ENCODE measurements around the gene FAM210A. TPM values are rescaled to one million over a fixed set of nuclear protein-coding genes. Genes with fewer than 3 reads are reported as not detected.
A peak's percentile ranks its signal among the peaks of the same experiment; 100 is the strongest.

FAM210A gene
- total RNA-seq, 2 experiments from 2014 or later = 25.1 to 30.2 TPM

GRCh38 chr18:13624563-13625237, 101.7 kb downstream of the FAM210A start:
- Mint-ChIP-seq H3K36me3 (ENCODE audit: low read depth) (peaks cover 20% of the 10 kb centered on the region), H3K9me3 (ENCODE audit: insufficient read depth) (no peaks in the 10 kb centered on the region), H3K4me3 (no peak overlapping the region), H3K27me3 (ENCODE audit: low read depth) (no peaks in the 10 kb centered on the region), H3K4me1 (ENCODE audit: low read depth) (peaks cover 45% of the 10 kb centered on the region), H3K27ac (peak overlapping the region; percentile 0)
- no peak for DNase-seq
- ChIA-PET POLR2A (no interaction called here), CTCF (interaction anchor here (1.0 kb wide), 1 partner anchor 8 kb away, joined by 3 read pairs; no protein-coding TSS in a partner anchor)
- ATAC-seq = no peak

- H3K9me3 Mint-ChIP-seq (ENCODE audit: insufficient read depth) = no peaks in the 10 kb centered on the region
- ATAC-seq (no peak), DNase-seq (no peak)
- ChIA-PET POLR2A (no interaction called here), CTCF (interaction anchor here (1.0 kb wide), 1 partner anchor 9 kb away, joined by 3 read pairs; no protein-coding TSS in a partner anchor)
- H3K4me1 Mint-ChIP-seq (ENCODE audit: low read depth) = peaks cover 39% of the 10 kb centered on the region
- H3K4me3 Mint-ChIP-seq = no peak overlapping the region
- no peak overlapping the region for H3K27ac Mint-ChIP-seq
- H3K36me3 Mint-ChIP-seq (ENCODE audit: low read depth) = peaks cover 18% of the 10 kb centered on the region
- no peaks in the 10 kb centered on the region for H3K27me3 Mint-ChIP-seq (ENCODE audit: low read depth)
These were observed 102.5 kb downstream of the FAM210A start for GRCh38 chr18:13623871-13624270.

DNA sequence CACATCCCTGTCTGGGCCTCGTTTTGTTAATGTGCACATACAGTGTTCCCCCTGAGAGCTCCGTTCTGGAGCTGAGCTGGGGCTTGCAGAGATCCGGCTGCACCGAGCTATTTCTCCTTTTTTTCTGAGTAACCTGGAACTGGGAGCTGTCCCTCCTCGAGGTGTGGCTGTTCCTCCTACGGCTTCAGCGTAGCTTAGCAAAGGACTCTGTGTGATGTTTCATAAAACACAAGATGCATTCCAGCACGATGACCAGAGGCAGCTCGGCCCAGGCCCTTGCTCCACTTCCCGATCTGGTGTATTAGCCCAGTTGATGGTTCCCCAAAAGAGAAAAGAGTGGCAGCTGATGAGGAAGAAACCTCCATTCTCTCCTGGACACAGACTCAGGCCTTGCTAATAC, 103.0 kb downstream of the FAM210A start:
- Mint-ChIP-seq H3K4me1 (ENCODE audit: low read depth) (peaks cover 39% of the 10 kb centered on the region), H3K27me3 (ENCODE audit: low read depth) (no peaks in the 10 kb centered on the region), H3K36me3 (ENCODE audit: low read depth) (peaks cover 18% of the 10 kb centered on the region), H3K9me3 (ENCODE audit: insufficient read depth) (no peaks in the 10 kb centered on the region), H3K4me3 (no peak overlapping the region), H3K27ac (peak overlapping the region; percentile 17)
- CTCF ChIA-PET = interaction anchor here (0.6 kb wide), 1 partner anchor 11 kb away, joined by 3 read pairs; no protein-coding TSS in a partner anchor
- ATAC-seq (no peak), DNase-seq (no peak)
- POLR2A ChIA-PET = no interaction called here

DNA sequence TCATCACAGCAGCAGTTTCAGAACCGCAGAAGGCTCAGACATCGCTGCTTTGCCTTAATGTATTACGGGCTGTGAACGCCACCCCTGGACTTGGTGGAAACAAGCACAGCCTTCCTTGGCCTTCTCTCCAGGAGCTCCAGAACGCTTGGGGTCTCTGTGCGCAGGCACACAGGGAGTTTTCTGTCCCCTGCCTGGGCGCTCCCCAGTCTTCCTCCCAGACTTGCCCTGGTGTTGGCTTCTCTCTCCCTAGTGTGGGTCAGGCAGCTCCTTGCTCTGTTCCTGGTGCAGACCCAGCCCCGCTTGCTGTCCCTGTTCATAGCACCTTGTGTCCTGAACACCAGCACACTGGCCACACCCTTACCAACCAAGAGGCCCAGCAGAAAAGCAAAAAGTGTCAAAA, 103.6 kb downstream of the FAM210A start:
- no peak overlapping the region for H3K27ac Mint-ChIP-seq
- CTCF ChIA-PET = interaction anchor here (0.6 kb wide), 1 partner anchor 10 kb away, joined by 3 read pairs; no protein-coding TSS in a partner anchor
- peaks cover 19% of the 10 kb centered on the region for H3K36me3 Mint-ChIP-seq (ENCODE audit: low read depth)
- peaks cover 38% of the 10 kb centered on the region for H3K4me1 Mint-ChIP-seq (ENCODE audit: low read depth)
- DNase-seq = no peak
- no peak overlapping the region for H3K4me3 Mint-ChIP-seq
- POLR2A ChIA-PET = no interaction called here
- H3K9me3 Mint-ChIP-seq (ENCODE audit: insufficient read depth) = no peaks in the 10 kb centered on the region
- H3K27me3 Mint-ChIP-seq (ENCODE audit: low read depth) = no peaks in the 10 kb centered on the region
- no peak for ATAC-seq

- ATAC-seq = no peak
- H3K27me3 Mint-ChIP-seq (ENCODE audit: low read depth) = no peaks in the 10 kb centered on the region
- ChIA-PET POLR2A (no interaction called here), CTCF (no interaction called here)
- peaks cover 23% of the 10 kb centered on the region for H3K36me3 Mint-ChIP-seq (ENCODE audit: low read depth)
- no peak overlapping the region for H3K4me3 Mint-ChIP-seq
- no peak for DNase-seq
- no peaks in the 10 kb centered on the region for H3K9me3 Mint-ChIP-seq (ENCODE audit: insufficient read depth)
- H3K27ac Mint-ChIP-seq = no peak overlapping the region
- peaks cover 38% of the 10 kb centered on the region for H3K4me1 Mint-ChIP-seq (ENCODE audit: low read depth)
These were observed 104.3 kb downstream of the FAM210A start for GRCh38 chr18:13621886-13622619.

- DNase-seq = no peak
- POLR2A ChIA-PET = no interaction called here
- CTCF ChIA-PET = no interaction called here
- H3K9me3 Mint-ChIP-seq (ENCODE audit: insufficient read depth) = no peaks in the 10 kb centered on the region
- ATAC-seq = no peak
- no peak overlapping the region for H3K4me3 Mint-ChIP-seq
- H3K4me1 Mint-ChIP-seq (ENCODE audit: low read depth) = peaks cover 39% of the 10 kb centered on the region
- H3K27me3 Mint-ChIP-seq (ENCODE audit: low read depth) = no peaks in the 10 kb centered on the region
- peaks cover 21% of the 10 kb centered on the region for H3K36me3 Mint-ChIP-seq (ENCODE audit: low read depth)
- H3K27ac Mint-ChIP-seq = no peak overlapping the region
These were observed 104.9 kb downstream of the FAM210A start for GRCh38 chr18:13621446-13621849.

DNA sequence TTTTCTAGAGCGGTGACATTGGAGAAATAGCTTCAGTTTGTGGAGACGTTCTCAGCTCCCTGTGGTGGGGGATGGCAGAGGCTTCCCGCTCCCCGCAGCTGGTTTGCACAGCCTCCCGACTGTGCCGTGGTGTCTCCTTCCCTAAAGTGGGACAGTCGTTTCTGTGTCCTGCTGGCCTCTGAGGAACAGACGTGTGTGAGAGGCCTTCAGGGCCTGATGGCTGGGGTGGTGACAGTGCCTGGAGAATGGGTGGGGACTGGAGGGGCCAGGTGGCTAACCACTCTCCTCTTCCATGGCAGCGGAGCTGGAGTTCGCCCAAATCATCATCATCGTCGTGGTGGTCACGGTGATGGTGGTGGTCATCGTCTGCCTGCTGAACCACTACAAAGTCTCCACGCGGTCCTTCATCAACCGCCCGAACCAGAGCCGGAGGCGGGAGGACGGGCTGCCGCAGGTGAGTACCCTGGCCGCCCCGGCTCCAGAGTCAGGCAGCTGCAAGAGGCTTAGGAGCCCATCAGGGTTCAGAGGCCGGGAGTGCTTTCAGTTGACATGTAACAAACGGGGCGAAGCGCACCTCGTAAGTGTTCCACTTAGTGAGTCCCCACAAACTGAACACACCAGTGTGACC, 105.4 kb downstream of the FAM210A start:
- CTCF ChIA-PET = no interaction called here
- POLR2A ChIA-PET = no interaction called here
- Mint-ChIP-seq H3K4me3 (no peak overlapping the region), H3K27ac (no peak overlapping the region), H3K36me3 (ENCODE audit: low read depth) (peaks cover 21% of the 10 kb centered on the region), H3K27me3 (ENCODE audit: low read depth) (no peaks in the 10 kb centered on the region), H3K4me1 (ENCODE audit: low read depth) (peaks cover 39% of the 10 kb centered on the region), H3K9me3 (ENCODE audit: insufficient read depth) (no peaks in the 10 kb centered on the region)
- no peak for DNase-seq
- ATAC-seq = no peak

DNA sequence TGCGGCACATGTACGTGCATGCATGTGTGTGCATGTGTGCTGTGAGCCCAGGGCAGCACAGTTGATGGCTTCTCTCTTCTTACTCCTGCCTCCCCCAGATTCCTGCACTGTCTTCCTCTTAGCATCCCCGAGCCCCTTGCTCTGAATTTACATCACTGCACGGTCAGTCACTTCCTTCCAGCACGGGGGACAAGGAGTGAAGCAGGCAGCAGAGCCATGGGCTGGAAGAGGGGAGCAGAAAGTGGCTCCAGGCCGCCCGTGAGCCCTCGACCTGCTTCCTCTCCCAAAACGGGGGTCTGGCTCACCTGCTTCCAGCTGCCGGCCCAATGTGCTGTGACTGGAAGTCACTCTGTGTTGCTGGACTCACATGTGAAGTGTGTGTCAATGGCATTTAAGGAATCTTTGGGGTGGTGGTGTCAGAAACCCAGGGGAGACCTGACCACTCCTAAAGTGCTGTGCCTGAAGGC, 106.1 kb downstream of the FAM210A start:
- H3K9me3 Mint-ChIP-seq (ENCODE audit: insufficient read depth) = no peaks in the 10 kb centered on the region
- ChIA-PET CTCF (no interaction called here), POLR2A (no interaction called here)
- H3K4me1 Mint-ChIP-seq (ENCODE audit: low read depth) = peaks cover 43% of the 10 kb centered on the region
- no peak overlapping the region for H3K4me3 Mint-ChIP-seq
- peak overlapping the region; percentile 37 for H3K27ac Mint-ChIP-seq
- ATAC-seq (no peak), DNase-seq (no peak)
- peaks cover 24% of the 10 kb centered on the region for H3K36me3 Mint-ChIP-seq (ENCODE audit: low read depth)
- no peaks in the 10 kb centered on the region for H3K27me3 Mint-ChIP-seq (ENCODE audit: low read depth)

GRCh38 chr18:13619505-13620205, 106.7 kb downstream of the FAM210A start:
- POLR2A ChIA-PET = no interaction called here
- ATAC-seq (no peak), DNase-seq (no peak)
- no peaks in the 10 kb centered on the region for H3K9me3 Mint-ChIP-seq (ENCODE audit: insufficient read depth)
- H3K4me1 Mint-ChIP-seq (ENCODE audit: low read depth) = peaks cover 45% of the 10 kb centered on the region
- no peaks in the 10 kb centered on the region for H3K27me3 Mint-ChIP-seq (ENCODE audit: low read depth)
- H3K36me3 Mint-ChIP-seq (ENCODE audit: low read depth) = peaks cover 24% of the 10 kb centered on the region
- no peak overlapping the region for H3K4me3 Mint-ChIP-seq
- CTCF ChIA-PET = no interaction called here
- no peak overlapping the region for H3K27ac Mint-ChIP-seq

- DNase-seq (no peak), ATAC-seq (no peak)
- Mint-ChIP-seq H3K4me3 (no peak overlapping the region), H3K36me3 (ENCODE audit: low read depth) (peaks cover 24% of the 10 kb centered on the region), H3K27me3 (ENCODE audit: low read depth) (no peaks in the 10 kb centered on the region), H3K27ac (no peak overlapping the region), H3K4me1 (ENCODE audit: low read depth) (peaks cover 51% of the 10 kb centered on the region), H3K9me3 (ENCODE audit: insufficient read depth) (no peaks in the 10 kb centered on the region)
- ChIA-PET CTCF (no interaction called here), POLR2A (no interaction called here)
These were observed 107.5 kb downstream of the FAM210A start for GRCh38 chr18:13618760-13619438.

DNA sequence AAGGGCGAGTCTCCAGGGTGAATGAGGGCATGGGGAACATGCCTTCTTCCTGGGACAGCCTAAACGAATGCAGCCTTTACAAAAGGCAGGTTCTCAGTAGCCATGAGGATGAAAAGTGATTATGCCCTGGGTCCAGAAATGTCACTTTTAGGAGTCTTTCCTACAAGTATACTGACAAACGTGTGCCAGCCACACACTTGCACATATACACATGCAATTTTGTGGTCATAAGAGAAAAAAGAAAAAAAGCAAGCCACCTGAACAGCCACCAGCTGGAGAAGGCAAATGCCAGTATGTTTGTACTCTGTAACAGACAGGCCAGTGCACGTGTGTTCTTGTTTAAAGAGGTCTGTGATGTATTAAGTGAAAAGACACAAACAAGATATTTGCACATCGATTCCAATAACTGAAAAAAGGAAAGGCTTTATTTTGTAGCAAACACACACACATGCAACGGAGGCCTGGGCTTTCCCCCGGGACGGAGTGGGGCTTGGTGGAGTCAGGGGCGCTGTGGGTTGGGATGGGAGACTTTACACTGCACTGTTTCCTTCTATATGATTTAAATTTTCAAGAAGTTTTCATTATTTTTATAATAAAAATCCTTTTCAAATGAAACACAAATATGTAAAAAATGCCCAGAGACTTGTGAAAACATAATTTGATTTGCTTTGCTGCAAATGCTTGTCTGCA, 108.4 kb downstream of the FAM210A start:
- no peak overlapping the region for H3K27ac Mint-ChIP-seq
- POLR2A ChIA-PET = no interaction called here

More for the DNA sequence above, 108.4 kb downstream of the FAM210A start:
- no peak overlapping the region for H3K4me3 Mint-ChIP-seq
- CTCF ChIA-PET = no interaction called here
- no peak for ATAC-seq
- no peak for DNase-seq
- H3K9me3 Mint-ChIP-seq (ENCODE audit: insufficient read depth) = no peaks in the 10 kb centered on the region
- no peaks in the 10 kb centered on the region for H3K27me3 Mint-ChIP-seq (ENCODE audit: low read depth)
- peaks cover 21% of the 10 kb centered on the region for H3K36me3 Mint-ChIP-seq (ENCODE audit: low read depth)
- H3K4me1 Mint-ChIP-seq (ENCODE audit: low read depth) = peaks cover 60% of the 10 kb centered on the region

Data from activated CD8-positive, alpha-beta T cell treated with anti-CD3 and anti-CD28 coated beads, Interleukin-2, amount 10 ng/mL, durations not matched to agents 7 days and 5 days (primary cell).